GM23248 (cell line): ENCODE measurements around the gene SMC1B.

ENCODE experiments used
- EZH2 ChIP-seq: fragments of 200-600 bp; sonication (generic); IDR thresholded peaks from 2 replicates; pipeline ENCODE4 v1.6.1; 2018; ENCODE audit warnings: antibody characterized with exemption, mild to moderate bottlenecking; ENCODE audit not compliant: insufficient read depth, poor library complexity, severe bottlenecking
- EZH2phosphoT487 ChIP-seq: fragments of 200-600 bp; sonication (generic); IDR thresholded peaks from 2 replicates; pipeline ENCODE4 v1.6.1; 2018; ENCODE audit warnings: antibody characterized with exemption, moderate library complexity, mild to moderate bottlenecking, low read depth; ENCODE audit not compliant: insufficient read depth

- TF ChIP-seq EZH2phosphoT487 (no peak), EZH2 (no peak)
These were observed at the start of gene SMC1B, which contains the start of gene RIBC2 for GRCh38 chr22:45413368-45414211.
